Stimulated activated CD4-positive, alpha-beta T cell treated with anti-CD3 and anti-CD28 coated beads, Interleukin-4, amount 100 ng/mL, for 4 hours (primary cell): ENCODE measurements around the gene C2orf72.
"Not testable (repeated sequence)": the region's sequence is repeated elsewhere in the genome, so short reads cannot be mapped to it uniquely, and the experiment has no call there.

Experiments used
- DNase-seq, 2 experiments: peaks; one replicate each; pipeline ENCODE4 v3.0.0-alpha.2; 2020

Gene C2orf72

DNA sequence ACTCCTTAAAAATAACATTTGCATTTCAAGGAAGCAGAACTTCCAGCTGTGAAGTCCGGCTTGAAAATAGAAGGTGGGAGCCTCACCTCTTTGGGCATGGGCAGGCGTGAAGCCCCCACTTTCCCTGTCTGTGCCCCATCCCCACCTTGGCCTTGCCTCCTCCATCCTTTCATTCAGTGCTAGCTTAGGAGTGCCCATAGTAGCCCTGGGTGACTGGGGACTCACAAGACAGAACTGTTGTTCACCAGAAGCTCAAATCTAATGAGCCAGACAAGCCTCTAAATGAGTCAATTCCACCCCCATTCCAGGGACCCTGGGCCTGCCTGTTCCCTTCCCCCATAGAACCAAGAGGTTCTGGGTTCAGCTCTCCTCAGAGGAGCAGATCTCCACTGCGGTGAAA lies 21.4 kb upstream of the C2orf72 start:
- no peak for DNase-seq

- no peak for DNase-seq
Observed at GRCh38 chr2:231016566-231017230, 20.6 kb upstream of the C2orf72 start.

GRCh38 chr2:231017231-231017598 lies 20.1 kb upstream of the C2orf72 start:
- DNase-seq, result no peak

DNA sequence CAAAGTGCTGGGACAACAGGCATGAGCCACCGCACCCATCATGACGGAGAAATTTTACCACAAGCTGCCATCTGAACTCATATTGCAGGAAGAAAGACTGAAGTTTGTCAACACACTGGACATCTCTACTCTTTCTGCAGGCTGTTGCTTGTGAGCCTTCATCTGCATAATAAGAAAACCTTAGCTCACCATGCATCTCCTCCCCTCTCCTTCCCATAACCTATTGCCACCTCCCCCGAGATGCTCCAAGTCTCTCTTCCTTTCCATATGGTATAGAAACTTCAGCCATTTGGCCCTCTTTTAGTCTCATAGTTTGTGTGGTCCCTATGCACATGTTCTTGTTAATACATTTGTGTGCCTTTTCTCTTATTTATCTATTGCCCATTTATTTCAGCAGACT lies 19.1 kb upstream of the C2orf72 start:
- DNase-seq, result no peak

GRCh38 chr2:231025059-231025458 lies 12.3 kb upstream of the C2orf72 start:
- DNase-seq, result not testable (repeated sequence)

GRCh38 chr2:231028889-231029288 lies 8.4 kb upstream of the C2orf72 start:
- no peak for DNase-seq

DNA sequence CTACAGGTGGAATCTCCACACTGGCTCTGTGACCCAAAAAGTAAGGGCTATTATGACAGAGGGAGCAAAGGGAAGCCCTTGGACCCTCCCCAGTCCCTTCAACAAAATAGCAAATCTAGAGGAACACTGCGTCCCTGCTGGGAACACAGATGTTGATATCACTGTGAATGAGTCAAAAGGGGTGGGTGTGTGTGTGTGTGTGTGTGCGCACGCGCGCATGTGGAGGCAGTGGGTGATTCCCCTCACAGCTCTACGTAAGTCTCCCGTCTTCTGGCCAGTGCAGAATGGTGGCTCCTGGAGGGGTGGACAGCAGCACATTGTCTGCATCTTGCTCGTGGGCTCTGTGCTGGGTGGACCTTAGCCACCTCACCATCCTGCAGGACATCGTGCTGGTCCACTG lies 7.8 kb upstream of the C2orf72 start:
- no peak for DNase-seq

DNA sequence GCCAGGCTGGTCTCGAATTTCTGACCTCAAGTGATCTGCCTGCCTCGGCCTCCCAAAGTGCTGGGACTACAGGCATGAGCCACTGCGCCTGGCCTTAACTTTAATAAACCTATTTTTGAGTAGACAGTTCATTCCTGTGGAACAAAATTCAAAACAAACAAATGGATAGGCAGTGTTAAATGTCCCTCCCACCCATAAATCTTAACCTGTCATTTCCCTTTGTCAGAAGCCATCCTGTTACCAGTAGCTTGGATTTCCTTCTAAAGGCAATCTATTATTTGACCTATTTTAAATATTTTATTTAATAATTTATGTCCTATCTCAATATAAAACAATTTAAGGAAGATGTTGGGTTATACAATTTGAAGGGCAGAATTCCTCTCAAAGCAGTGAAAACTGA lies 6.6 kb upstream of the C2orf72 start:
- no peak for DNase-seq

GRCh38 chr2:231032575-231033140 lies 4.7 kb upstream of the C2orf72 start:
- DNase-seq, result no peak

DNA sequence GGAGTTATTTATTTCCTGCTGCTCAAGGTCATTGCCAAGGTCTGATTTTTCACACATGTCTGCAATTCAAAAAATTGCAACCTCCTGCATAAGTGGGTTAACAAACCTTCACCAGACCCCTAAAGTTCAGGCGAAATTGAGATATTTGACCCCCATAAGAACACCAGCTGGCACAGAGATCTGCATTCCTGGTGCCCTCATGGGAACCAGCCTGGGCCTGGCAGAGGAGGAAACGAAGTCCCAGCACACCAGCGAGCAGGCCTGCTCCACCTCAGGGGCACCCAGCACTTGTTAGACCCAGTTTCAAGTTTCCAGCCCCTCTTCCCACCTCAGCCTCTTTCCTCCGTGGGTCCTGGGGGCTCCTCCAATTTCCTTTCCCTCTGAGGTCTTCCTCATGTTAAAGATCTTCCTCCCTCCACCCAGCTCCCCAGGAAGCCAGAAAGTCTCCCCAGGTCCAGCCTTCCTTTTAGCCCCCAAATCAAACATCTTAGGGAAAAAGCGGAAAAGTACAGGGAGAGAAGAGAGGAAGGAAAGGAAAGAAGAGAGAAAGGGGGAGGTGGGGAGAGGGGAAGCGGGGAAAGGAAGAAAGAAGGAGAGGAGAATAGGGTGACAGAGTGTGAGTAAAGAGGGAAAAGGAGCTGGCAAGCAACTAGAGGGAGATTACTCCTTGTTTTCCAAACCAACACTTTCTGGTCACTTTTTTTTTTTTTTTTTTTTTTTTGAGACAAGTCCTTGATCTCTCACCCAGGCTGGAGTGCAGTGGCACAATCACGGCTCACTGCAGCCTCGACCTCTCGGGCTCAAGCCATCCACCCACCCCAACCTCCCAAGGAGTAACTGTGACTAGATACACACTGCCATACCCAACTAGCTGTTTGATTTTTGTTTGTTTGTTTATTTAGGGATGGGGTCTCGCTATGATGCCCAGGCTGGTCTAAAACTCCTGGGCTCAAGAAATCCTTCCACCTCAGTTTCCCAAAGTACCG lies 3.9 kb upstream of the C2orf72 start:
- DNase-seq, result no peak

GRCh38 chr2:231034291-231034882 lies 2.9 kb upstream of the C2orf72 start:
- DNase-seq, result no peak

DNA sequence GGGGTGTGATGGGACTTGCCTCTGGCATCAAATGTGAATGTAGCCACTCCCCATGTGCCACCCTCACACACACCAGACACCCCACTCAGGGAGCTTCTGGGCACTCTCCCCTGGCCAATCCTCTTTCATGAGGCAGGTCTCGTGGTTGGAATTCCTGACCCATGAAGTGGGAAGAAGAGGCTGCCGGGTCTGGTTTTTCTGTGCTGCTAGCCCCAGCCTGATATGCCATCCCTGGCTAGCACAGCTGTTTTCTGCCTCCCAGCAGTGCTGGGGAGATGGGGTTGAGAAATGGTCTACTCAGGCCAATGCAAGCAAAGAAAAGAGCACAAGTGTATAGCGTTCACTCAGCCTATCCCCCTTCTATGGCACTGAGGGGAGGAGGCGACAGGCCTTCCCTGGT lies 1.2 kb upstream of the C2orf72 start:
- DNase-seq, result no peak

GRCh38 chr2:231036578-231037106 lies 681 bp upstream of the C2orf72 start:
- no peak for DNase-seq

GRCh38 chr2:231037731-231038482 lies 584 bp downstream of the C2orf72 start:
- DNase-seq, result no peak

GRCh38 chr2:231038483-231039293 lies 1.4 kb downstream of the C2orf72 start:
- DNase-seq, result no peak

DNA sequence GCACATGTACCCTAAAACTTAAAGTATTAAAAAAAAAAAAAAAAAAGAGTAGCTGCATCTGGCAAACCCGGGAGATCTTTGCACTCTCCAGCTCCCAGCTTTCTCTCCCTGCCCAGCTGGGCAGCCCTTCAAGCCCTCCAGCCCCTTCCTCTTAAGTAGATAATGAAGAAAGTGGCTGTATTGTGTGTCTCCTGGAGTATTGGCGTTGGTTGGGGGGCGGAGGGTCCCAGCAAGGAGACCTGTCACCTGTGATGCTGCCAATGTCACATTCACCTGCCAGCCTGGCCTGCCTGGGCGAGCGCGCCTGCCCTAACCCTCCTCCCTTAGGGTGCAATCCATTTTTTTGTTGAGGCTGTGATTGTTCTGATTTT lies 2.0 kb downstream of the C2orf72 start:
- DNase-seq, result no peak

DNA sequence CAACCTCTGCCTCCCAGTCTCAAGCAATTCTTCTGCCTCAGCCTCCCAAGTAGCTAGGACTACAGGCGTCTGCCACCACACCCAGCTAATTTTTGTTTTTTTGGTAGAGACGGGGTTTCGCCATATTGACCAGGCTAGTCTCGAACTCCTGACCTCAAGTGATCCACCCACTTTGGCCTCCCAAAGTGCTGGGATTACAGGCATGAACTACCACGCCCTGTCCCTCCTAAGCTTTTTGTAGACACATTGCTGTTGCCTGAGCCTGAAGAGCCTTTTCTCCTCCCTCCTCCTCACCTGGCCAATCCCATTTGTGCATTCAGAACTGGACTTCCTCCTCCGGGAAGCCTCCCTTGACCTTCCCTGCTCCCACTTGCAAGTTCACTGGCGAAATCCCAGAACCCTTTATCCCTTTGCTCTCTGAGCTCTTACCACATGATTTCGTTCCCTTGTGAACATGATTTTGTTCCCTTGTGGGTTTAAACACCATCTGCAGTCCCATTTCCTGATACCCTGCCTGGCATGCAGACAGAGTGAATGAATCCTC lies 2.6 kb downstream of the C2orf72 start:
- DNase-seq, result no peak

GRCh38 chr2:231041061-231041689 lies 3.9 kb downstream of the C2orf72 start:
- DNase-seq, result no peak

GRCh38 chr2:231043796-231044195 lies 6.5 kb downstream of the C2orf72 start:
- no peak for DNase-seq

DNA sequence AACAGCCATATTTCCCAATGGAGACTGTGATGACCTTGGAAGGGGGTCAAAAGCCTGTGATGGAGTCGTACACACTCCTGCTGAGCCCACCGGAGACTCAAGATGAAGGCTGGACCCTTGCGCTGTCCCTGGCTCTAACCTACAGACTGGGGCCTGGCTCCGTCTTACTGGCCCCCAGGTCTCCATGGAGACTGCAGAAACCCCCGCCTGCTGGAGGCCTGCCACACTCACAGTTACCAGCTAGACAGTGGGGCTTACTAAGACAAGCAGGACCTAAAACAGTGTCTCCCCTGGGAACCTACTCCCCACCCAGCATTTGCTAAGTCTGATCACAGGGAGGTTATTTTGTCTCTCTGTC lies 9.6 kb downstream of the C2orf72 start:
- no peak for DNase-seq
